ENCODE data around the gene SV2B.

The SV2B gene

GRCh38 chr15:91142106-91142744, 42.2 kb downstream of the SV2B start:
- DNase-seq = no peak

GRCh38 chr15:91142946-91143345, 42.9 kb downstream of the SV2B start:
- no peak for DNase-seq

- no peak for DNase-seq
These were observed 46.7 kb downstream of the SV2B start for GRCh38 chr15:91146728-91147127.

- no peak for DNase-seq
These were observed 48.2 kb downstream of the SV2B start for GRCh38 chr15:91148243-91148642.

GRCh38 chr15:91150502-91151160, 50.6 kb downstream of the SV2B start:
- no peak for DNase-seq

GRCh38 chr15:91151781-91152563, 51.9 kb downstream of the SV2B start:
- no peak for DNase-seq

- no peak for DNase-seq
These were observed 53.0 kb downstream of the SV2B start for GRCh38 chr15:91152896-91153581.

- DNase-seq = no peak
These were observed 53.9 kb downstream of the SV2B start for GRCh38 chr15:91153954-91154353.

- DNase-seq = no peak
These were observed 56.2 kb downstream of the SV2B start for GRCh38 chr15:91156175-91156726.

- no peak for DNase-seq
These were observed 58.6 kb downstream of the SV2B start for GRCh38 chr15:91158415-91159394.

- DNase-seq = no peak
These were observed 65.8 kb downstream of the SV2B start for GRCh38 chr15:91165850-91166249.

GRCh38 chr15:91168457-91168856, 68.4 kb downstream of the SV2B start:
- no peak for DNase-seq

- no peak for DNase-seq
These were observed 71.3 kb downstream of the SV2B start for GRCh38 chr15:91171334-91171733.

GRCh38 chr15:91182101-91182500, 82.0 kb downstream of the SV2B start:
- DNase-seq = no peak

- DNase-seq = no peak
These were observed 83.5 kb downstream of the SV2B start for GRCh38 chr15:91183596-91183995.

GRCh38 chr15:91184441-91184840, 84.4 kb downstream of the SV2B start:
- no peak for DNase-seq

GRCh38 chr15:91186904-91187656, 87.0 kb downstream of the SV2B start:
- no peak for DNase-seq

- no peak for DNase-seq
These were observed 92.2 kb downstream of the SV2B start for GRCh38 chr15:91192285-91192684.

GRCh38 chr15:91192690-91193377, 92.8 kb downstream of the SV2B start:
- no peak for DNase-seq

GRCh38 chr15:91193378-91193720, 93.3 kb downstream of the SV2B start:
- no peak for DNase-seq

- no peak for DNase-seq
These were observed 96.1 kb downstream of the SV2B start for GRCh38 chr15:91196127-91196526.
